Measurements from ENCODE around the gene BTN3A1.
"Not testable (repeated sequence)": the region's sequence is repeated elsewhere in the genome, so short reads cannot be mapped to it uniquely, and the experiment has no call there.

The BTN3A1 gene

GRCh38 chr6:26401987-26402658, at the start of gene BTN3A1:
Gene BTN3A1 (plus strand): TSS chr6:26402275. CDS start chr6:26405564, 3,289 bp downstream.
- peak; percentile 45 for DNase-seq (ENCODE audit: low read depth)

GRCh38 chr6:26352315-26352714, 49.8 kb upstream of the BTN3A1 start:
- no peak for DNase-seq (ENCODE audit: low read depth)

GRCh38 chr6:26354162-26354561, 47.9 kb upstream of the BTN3A1 start:
- no peak for DNase-seq (ENCODE audit: low read depth)

- no peak for DNase-seq (ENCODE audit: low read depth)
Measured at GRCh38 chr6:26355366-26355765, 46.7 kb upstream of the BTN3A1 start.

- not testable (repeated sequence) for DNase-seq (ENCODE audit: low read depth)
Measured at GRCh38 chr6:26357543-26357942, 44.5 kb upstream of the BTN3A1 start.

- DNase-seq (ENCODE audit: low read depth), result no peak
Measured at GRCh38 chr6:26358511-26358981, 43.5 kb upstream of the BTN3A1 start.

GRCh38 chr6:26359765-26360164, 42.3 kb upstream of the BTN3A1 start:
- no peak for DNase-seq (ENCODE audit: low read depth)

- DNase-seq (ENCODE audit: low read depth), result no peak
Measured at GRCh38 chr6:26360451-26361416, 41.3 kb upstream of the BTN3A1 start.

GRCh38 chr6:26361544-26361943, 40.5 kb upstream of the BTN3A1 start:
- DNase-seq (ENCODE audit: low read depth), result no peak

- DNase-seq (ENCODE audit: low read depth), result no peak
Measured at GRCh38 chr6:26362093-26362835, 39.8 kb upstream of the BTN3A1 start.

- DNase-seq (ENCODE audit: low read depth), result no peak
Measured at GRCh38 chr6:26362836-26363220, 39.2 kb upstream of the BTN3A1 start.

- DNase-seq (ENCODE audit: low read depth), result no peak
Measured at GRCh38 chr6:26363882-26364701, 38.0 kb upstream of the BTN3A1 start.

- DNase-seq (ENCODE audit: low read depth), result no peak
Measured at GRCh38 chr6:26365633-26365995, 36.5 kb upstream of the BTN3A1 start.

- no peak for DNase-seq (ENCODE audit: low read depth)
Measured at GRCh38 chr6:26366504-26366903, 35.6 kb upstream of the BTN3A1 start.

- DNase-seq (ENCODE audit: low read depth), result no peak
Measured at GRCh38 chr6:26367114-26367513, 35.0 kb upstream of the BTN3A1 start.

GRCh38 chr6:26371813-26372212, 30.3 kb upstream of the BTN3A1 start:
- not testable (repeated sequence) for DNase-seq (ENCODE audit: low read depth)

GRCh38 chr6:26372308-26373144, 29.5 kb upstream of the BTN3A1 start:
- no peak for DNase-seq (ENCODE audit: low read depth)

GRCh38 chr6:26375270-26375669, 26.8 kb upstream of the BTN3A1 start:
- no peak for DNase-seq (ENCODE audit: low read depth)

- no peak for DNase-seq (ENCODE audit: low read depth)
Measured at GRCh38 chr6:26377719-26378118, 24.4 kb upstream of the BTN3A1 start.

GRCh38 chr6:26378143-26378542, 23.9 kb upstream of the BTN3A1 start:
- not testable (repeated sequence) for DNase-seq (ENCODE audit: low read depth)

GRCh38 chr6:26379292-26379691, 22.8 kb upstream of the BTN3A1 start:
- DNase-seq (ENCODE audit: low read depth), result no peak

Measured in GM04504 (cell line).